Keratinocyte (primary cell): ENCODE results near the gene PRPF18. TPM values are rescaled to one million over a fixed set of nuclear protein-coding genes. Genes with fewer than 3 reads are reported as not detected.

Experiments
- DNase-seq: peaks from one replicate; pipeline ENCODE4 v3.0.0-alpha.2; 2011; ENCODE audit warnings: low read depth, missing footprints, low spot score
- FAIRE-seq: peaks from 2 replicates; lab custom pipeline; 2011; peaks lifted over from hg19 to GRCh38; lab: Jason Lieb, UNC
- H2AFZ ChIP-seq: 2 replicates; pipeline ENCODE4 v1.6.0; 2012; ENCODE audit warnings: low read length, control low read depth, inconsistent platforms; ENCODE audit not compliant: control insufficient read depth
- H3K27ac ChIP-seq: 2 replicates; pipeline ENCODE4 v1.5.1; 2011; ENCODE audit warnings: low read length; ENCODE audit not compliant: control insufficient read depth, insufficient read depth
- H3K27me3 ChIP-seq: 3 replicates; pipeline ENCODE4 v1.6.0; 2011; ENCODE audit warnings: low read length; ENCODE audit not compliant: control insufficient read depth, insufficient read depth; ENCODE audit errors: extremely low read depth
- H3K36me3 ChIP-seq, 2 experiments: 2 replicates in 1 of 2; 3 replicates in 1 of 2; pipeline ENCODE4 v1.5.1; 2011; ENCODE audit warnings: low read length in 2 of 2, mild to moderate bottlenecking in 1 of 2; ENCODE audit not compliant: control insufficient read depth in 2 of 2, insufficient read depth in 2 of 2; ENCODE audit errors: extremely low read depth in 1 of 2
- H3K4me1 ChIP-seq: 3 replicates; pipeline ENCODE4 v1.5.1; 2011; ENCODE audit warnings: low read length; ENCODE audit not compliant: control insufficient read depth, insufficient read depth; ENCODE audit errors: extremely low read depth
- H3K4me2 ChIP-seq: 3 replicates; pipeline ENCODE4 v1.6.0; 2011; ENCODE audit warnings: low read depth, low read length; ENCODE audit not compliant: control insufficient read depth, insufficient read depth; ENCODE audit errors: extremely low read depth
- H3K4me3 ChIP-seq, 3 experiments: fragments of 200-600 bp in 1 of 3; sonication (generic) in 1 of 3; 2 replicates in 2 of 3; 3 replicates in 1 of 3; pipeline ENCODE4 v1.5.1; 2011 to 2016; ENCODE audit warnings: low read length in 3 of 3, mild to moderate bottlenecking in 3 of 3, control low read depth in 2 of 3, inconsistent platforms in 1 of 3, low read depth in 1 of 3, mixed read lengths in 1 of 3, mixed run types in 1 of 3, moderate library complexity in 1 of 3; ENCODE audit not compliant: control insufficient read depth in 2 of 3, insufficient read depth in 2 of 3; ENCODE audit errors: extremely low read depth in 1 of 3
- H3K79me2 ChIP-seq: 2 replicates; pipeline ENCODE4 v1.6.0; 2012; ENCODE audit warnings: low read length; ENCODE audit not compliant: control insufficient read depth, insufficient read depth
- H3K9ac ChIP-seq: 3 replicates; pipeline ENCODE4 v1.6.0; 2011; ENCODE audit warnings: low read length; ENCODE audit not compliant: control insufficient read depth, insufficient read depth; ENCODE audit errors: extremely low read depth
- H3K9me1 ChIP-seq: 3 replicates; pipeline ENCODE4 v1.6.0; 2011; ENCODE audit warnings: low read length; ENCODE audit not compliant: control insufficient read depth, insufficient read depth; ENCODE audit errors: extremely low read depth
- H3K9me3 ChIP-seq: 2 replicates; pipeline ENCODE4 v1.5.1; 2012; ENCODE audit warnings: low read depth, low read length; ENCODE audit not compliant: control insufficient read depth
- H4K20me1 ChIP-seq: 3 replicates; pipeline ENCODE4 v1.6.0; 2011; ENCODE audit warnings: low read length; ENCODE audit not compliant: control insufficient read depth, insufficient read depth; ENCODE audit errors: extremely low read depth
- CTCF ChIP-seq, 3 experiments: IDR thresholded peaks in 1 of 3; conservative IDR thresholded peaks in 1 of 3; optimal IDR thresholded peaks in 1 of 3; 2 replicates in 2 of 3; 3 replicates in 1 of 3; pipeline versions ENCODE3 to v1.5.1; 2011; ENCODE audit warnings: low read length in 3 of 3, mild to moderate bottlenecking in 3 of 3, moderate library complexity in 2 of 3, control low read depth in 1 of 3, inconsistent platforms in 1 of 3; ENCODE audit not compliant: insufficient read depth in 2 of 3; ENCODE audit errors: extremely low read depth in 1 of 3
- EZH2 ChIP-seq: IDR thresholded peaks from one replicate; pipeline ENCODE4 v1.6.1; 2012; ENCODE audit warnings: inconsistent platforms, mild to moderate bottlenecking, low read length, moderate library complexity
- dilution Hi-C: fragments of 300-500 bp; cut with MboI; formaldehyde crosslinking; loops from one replicate; pipeline ENCODE4 v1.7.0; 2020; ENCODE audit warnings: low sequenced_read_pairs; ENCODE audit not compliant: extremely low pct_ligation_motif_present
- polyA plus RNA-seq, 5 experiments: library from polyadenylated mRNA; depleted of rRNA in 3 of 5; stranded (reverse) in 3 of 5; stranded (forward) in 1 of 5; unstranded in 1 of 5; fragments of >200 nt; gene quantifications; 1 replicate in 1 of 5; 2 replicates in 3 of 5; 3 replicates in 1 of 5; pipeline versions ENCODE4 v1.2.1 to v1.2.3, GENCODE V29; 2011 to 2012; ENCODE audit warnings: missing spikeins in 2 of 5, low read depth in 1 of 5, low replicate concordance in 1 of 5

Gene PRPF18
- polyA plus RNA-seq, 1 donor (not counting 4 experiments of a cell fraction or from before 2014, with no cell fraction given) = 28.0 TPM

DNA sequence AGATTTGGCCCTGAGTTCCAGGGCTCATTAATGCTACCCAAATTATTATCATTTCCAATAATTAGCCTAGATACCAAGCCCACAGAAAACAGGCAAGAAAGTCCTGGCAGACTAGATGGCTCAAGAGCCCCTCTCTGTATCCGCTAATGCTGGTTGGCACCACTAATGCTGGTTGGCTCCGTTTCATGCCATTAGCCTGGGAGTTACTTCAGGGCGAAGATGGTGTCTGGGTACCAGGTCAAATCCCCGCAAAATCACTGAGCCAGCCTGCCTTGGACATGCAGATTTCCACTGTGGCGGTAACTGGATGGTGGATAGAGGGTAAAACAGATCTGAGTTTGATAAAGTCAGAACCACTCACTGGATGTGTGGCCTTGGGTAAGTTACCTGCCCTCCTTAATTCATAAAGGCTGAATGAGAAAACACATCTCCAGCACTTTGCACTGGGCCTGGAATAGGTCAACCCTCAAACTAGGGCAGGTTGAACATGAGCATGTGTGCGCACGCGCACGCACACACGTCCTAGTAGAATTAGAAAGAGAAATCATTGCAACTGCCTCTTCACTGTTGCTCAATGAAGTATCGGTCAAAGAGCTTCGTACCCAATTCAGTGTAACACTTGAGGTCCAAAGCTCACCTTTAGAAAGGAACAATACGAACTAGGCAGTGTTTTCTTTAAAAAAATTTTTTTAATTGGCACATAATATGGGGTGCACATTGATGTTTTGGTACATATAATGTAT lies 91.5 kb downstream of the PRPF18 start:
- H3K4me2 ChIP-seq = no peak overlapping the region
- H3K36me3 ChIP-seq = peaks cover 0 to 10% of the 10 kb centered on the region in 2 experiments
- TF ChIP-seq EZH2 (no peak), CTCF (optimal IDR thresholded peaks at IDR 0.05 in 1 of 3, IDR thresholded peaks at IDR 0.05 in 1 of 3, conservative IDR thresholded peaks at IDR 0.05 in 1 of 3; ENCODE audit: extremely low read depth in 1 of 3, insufficient read depth in 2 of 3, low read length in 3 of 3) (no peak)
- H3K4me1 ChIP-seq = no peaks in the 10 kb centered on the region
- H3K79me2 ChIP-seq = no peaks in the 10 kb centered on the region
- no peak overlapping the region for H3K9ac ChIP-seq
- FAIRE-seq = no peak
- no peaks in the 10 kb centered on the region for H3K9me3 ChIP-seq
- no peak overlapping the region for H3K27ac ChIP-seq
- no peaks in the 10 kb centered on the region for H3K9me1 ChIP-seq
- no peak for DNase-seq
- dilution Hi-C loops = no loop called here
- no peaks in the 10 kb centered on the region for H4K20me1 ChIP-seq
- H2AFZ ChIP-seq = no peak overlapping the region
- H3K4me3 ChIP-seq = no peak overlapping the region
- no peaks in the 10 kb centered on the region for H3K27me3 ChIP-seq

Other genes starting within 250 kb of the PRPF18 start
- 41.4 to 65.4 TPM (median 48.2 TPM) in 3 replicates for gene SEPHS1, start 238.7 kb upstream of the PRPF18 start, polyA plus RNA-seq
- gene BEND7, start 58.0 kb upstream of the PRPF18 start, polyA plus RNA-seq = 2.5 to 4.5 TPM (median 4.4 TPM) in 3 replicates